Stimulated activated CD8-positive, alpha-beta memory T cell treated with anti-CD3 and anti-CD28 coated beads, Interleukin-15, amount 100 ng/mL, for 4 hours (primary cell): ENCODE results near the gene RAET1E.
A peak's percentile ranks its signal among the peaks of the same experiment; 100 is the strongest.

Source experiments
- DNase-seq, 2 donors: peaks; one replicate each; pipeline ENCODE4 v3.0.0-alpha.2; 2020; ENCODE audit warnings: low read depth in 2 of 2

The RAET1E gene

GRCh38 chr6:149891259-149891658, 6.7 kb downstream of the RAET1E start:
- no peak for DNase-seq

- no peak for DNase-seq
Observed at GRCh38 chr6:149890629-149891045, 7.3 kb downstream of the RAET1E start.

- DNase-seq, result no peak
Observed at GRCh38 chr6:149889326-149889725, 8.6 kb downstream of the RAET1E start.

GRCh38 chr6:149888659-149889058, 9.3 kb downstream of the RAET1E start:
- no peak for DNase-seq

GRCh38 chr6:149888093-149888492, 9.8 kb downstream of the RAET1E start:
- no peak for DNase-seq

GRCh38 chr6:149887343-149887742, 10.6 kb downstream of the RAET1E start:
- DNase-seq, result no peak

GRCh38 chr6:149885888-149886287, 12.0 kb downstream of the RAET1E start:
- DNase-seq, result no peak

- DNase-seq, result no peak
Observed at GRCh38 chr6:149884617-149885016, 13.3 kb downstream of the RAET1E start.

GRCh38 chr6:149884215-149884614, 13.7 kb downstream of the RAET1E start:
- no peak for DNase-seq

- DNase-seq, result no peak
Observed at GRCh38 chr6:149881860-149882259, 16.1 kb downstream of the RAET1E start.

- DNase-seq, result no peak
Observed at GRCh38 chr6:149881066-149881766, 16.7 kb downstream of the RAET1E start.

- DNase-seq, result no peak
Observed at GRCh38 chr6:149877659-149878058, 20.3 kb downstream of the RAET1E start.

- no peak for DNase-seq
Observed at GRCh38 chr6:149876241-149876933, 21.5 kb downstream of the RAET1E start.

- DNase-seq, result no peak
Observed at GRCh38 chr6:149872233-149872632, 25.7 kb downstream of the RAET1E start.

GRCh38 chr6:149871182-149871581, 26.7 kb downstream of the RAET1E start:
- DNase-seq, result no peak

- DNase-seq, result no peak
Observed at GRCh38 chr6:149869275-149869892, 28.5 kb downstream of the RAET1E start.

- DNase-seq, result no peak
Observed at GRCh38 chr6:149867876-149868640, 29.9 kb downstream of the RAET1E start.

GRCh38 chr6:149864578-149865535, 33.1 kb downstream of the RAET1E start:
- DNase-seq, result no peak

GRCh38 chr6:149863698-149864577, 34.0 kb downstream of the RAET1E start, which contains the start of gene LRP11:
TSS of gene LRP11 (minus strand) at chr6:149864359. CDS start at chr6:149864020, 339 bp downstream.
- DNase-seq, result peak; percentile 50 to 64
